Type B pancreatic cell (in vitro differentiated cells): ENCODE results near the gene BST1. TPM values are rescaled to one million over a fixed set of nuclear protein-coding genes. Genes with fewer than 3 reads are reported as not detected.

ENCODE experiments used
- DNase-seq: peaks from one replicate; pipeline ENCODE4 v3.0.0; 2021; ENCODE audit warnings: mixed read lengths; ENCODE audit not compliant: unreplicated experiment; ENCODE audit errors: extremely low spot score
- H3K27ac Mint-ChIP-seq: 2 replicates; pipeline ENCODE4 v1.8.0; 2021; ENCODE audit warnings: mild to moderate bottlenecking, mixed read lengths
- H3K27me3 Mint-ChIP-seq: 2 replicates; pipeline ENCODE4 v1.8.0; 2021; ENCODE audit warnings: mixed read lengths
- H3K36me3 Mint-ChIP-seq: 2 replicates; pipeline ENCODE4 v1.8.0; 2021; ENCODE audit warnings: mixed read lengths
- H3K4me1 Mint-ChIP-seq: one replicate; pipeline ENCODE4 v1.8.0; 2021; ENCODE audit warnings: mixed read lengths; ENCODE audit not compliant: unreplicated experiment
- H3K4me3 Mint-ChIP-seq: 2 replicates; pipeline ENCODE4 v1.8.0; 2021; ENCODE audit warnings: mild to moderate bottlenecking, mixed read lengths
- H3K9me3 Mint-ChIP-seq: 2 replicates; pipeline ENCODE4 v1.8.0; 2021; ENCODE audit warnings: mixed read lengths
- total RNA-seq: library from RNA; stranded (reverse); gene quantifications from 2 replicates; pipeline ENCODE4 v1.2.1, GENCODE V29; 2021; ENCODE audit warnings: low replicate concordance
- TF ChIP-seq, protein P1 (sequence below): fragments of 200-600 bp; sonication (generic); conservative IDR thresholded peaks from 2 replicates; pipeline ENCODE4 v1.5.0; 2021; ENCODE audit warnings: antibody characterized with exemption, mild to moderate bottlenecking

BST1 gene
- total RNA-seq, 1 donor from 2014 or later = 0.89 TPM

DNA sequence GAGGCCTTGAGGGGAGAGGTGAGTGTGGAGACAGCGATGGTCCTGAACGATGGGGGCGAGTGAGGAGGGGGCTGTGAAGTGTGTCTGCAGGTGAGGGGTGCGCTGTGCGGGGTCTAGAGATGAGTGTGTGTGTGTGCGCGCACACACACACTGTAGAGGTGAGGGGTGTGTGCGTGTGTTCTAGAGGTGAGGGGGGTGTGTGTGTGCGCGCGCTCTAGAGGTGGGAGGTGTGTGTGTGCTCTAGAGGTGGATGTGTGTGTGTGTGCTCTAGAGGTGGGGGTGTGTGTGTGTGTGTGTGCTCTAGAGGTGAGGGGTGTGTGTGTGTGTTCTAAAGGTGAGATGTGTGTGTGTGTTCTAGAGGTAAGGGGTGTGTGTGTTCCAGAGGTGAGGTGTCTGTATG, 574 bp downstream of the BST1 start:
- TF ChIP-seq, protein P1, sequence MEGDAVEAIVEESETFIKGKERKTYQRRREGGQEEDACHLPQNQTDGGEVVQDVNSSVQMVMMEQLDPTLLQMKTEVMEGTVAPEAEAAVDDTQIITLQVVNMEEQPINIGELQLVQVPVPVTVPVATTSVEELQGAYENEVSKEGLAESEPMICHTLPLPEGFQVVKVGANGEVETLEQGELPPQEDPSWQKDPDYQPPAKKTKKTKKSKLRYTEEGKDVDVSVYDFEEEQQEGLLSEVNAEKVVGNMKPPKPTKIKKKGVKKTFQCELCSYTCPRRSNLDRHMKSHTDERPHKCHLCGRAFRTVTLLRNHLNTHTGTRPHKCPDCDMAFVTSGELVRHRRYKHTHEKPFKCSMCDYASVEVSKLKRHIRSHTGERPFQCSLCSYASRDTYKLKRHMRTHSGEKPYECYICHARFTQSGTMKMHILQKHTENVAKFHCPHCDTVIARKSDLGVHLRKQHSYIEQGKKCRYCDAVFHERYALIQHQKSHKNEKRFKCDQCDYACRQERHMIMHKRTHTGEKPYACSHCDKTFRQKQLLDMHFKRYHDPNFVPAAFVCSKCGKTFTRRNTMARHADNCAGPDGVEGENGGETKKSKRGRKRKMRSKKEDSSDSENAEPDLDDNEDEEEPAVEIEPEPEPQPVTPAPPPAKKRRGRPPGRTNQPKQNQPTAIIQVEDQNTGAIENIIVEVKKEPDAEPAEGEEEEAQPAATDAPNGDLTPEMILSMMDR = no peak
- Mint-ChIP-seq H3K27ac (peak overlapping the region; percentile 11), H3K4me1 (peaks cover 14% of the 10 kb centered on the region), H3K9me3 (no peaks in the 10 kb centered on the region), H3K4me3 (peak overlapping the region; percentile 1), H3K27me3 (no peaks in the 10 kb centered on the region), H3K36me3 (no peaks in the 10 kb centered on the region)
- DNase-seq = no peak

DNA sequence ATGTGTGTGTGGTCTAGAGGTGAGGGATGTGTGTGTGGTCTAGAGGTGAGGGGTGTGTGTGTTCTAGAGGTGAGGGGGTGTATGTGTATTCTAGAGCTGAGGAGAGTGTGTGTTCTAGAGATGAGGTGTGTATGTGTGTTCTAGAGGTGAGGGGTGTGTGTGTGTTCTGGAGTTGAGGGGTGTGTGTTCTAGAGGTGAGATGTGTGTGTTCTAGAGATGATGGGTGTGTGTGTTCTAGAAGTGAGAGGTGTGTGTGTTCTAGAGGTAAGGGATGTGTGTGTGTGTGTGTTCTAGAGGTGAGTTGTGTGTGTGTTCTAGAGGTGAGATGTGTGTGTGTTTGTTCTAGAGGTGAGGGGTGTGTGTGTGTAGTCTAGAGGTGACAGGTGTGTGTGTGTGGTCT, 1.3 kb downstream of the BST1 start:
- Mint-ChIP-seq H3K4me3 (peak overlapping the region; percentile 1), H3K4me1 (peaks cover 14% of the 10 kb centered on the region), H3K27ac (peak overlapping the region; percentile 25), H3K27me3 (no peaks in the 10 kb centered on the region), H3K36me3 (no peaks in the 10 kb centered on the region), H3K9me3 (no peaks in the 10 kb centered on the region)
- no peak for DNase-seq
- TF ChIP-seq, protein P1 = no peak

DNA sequence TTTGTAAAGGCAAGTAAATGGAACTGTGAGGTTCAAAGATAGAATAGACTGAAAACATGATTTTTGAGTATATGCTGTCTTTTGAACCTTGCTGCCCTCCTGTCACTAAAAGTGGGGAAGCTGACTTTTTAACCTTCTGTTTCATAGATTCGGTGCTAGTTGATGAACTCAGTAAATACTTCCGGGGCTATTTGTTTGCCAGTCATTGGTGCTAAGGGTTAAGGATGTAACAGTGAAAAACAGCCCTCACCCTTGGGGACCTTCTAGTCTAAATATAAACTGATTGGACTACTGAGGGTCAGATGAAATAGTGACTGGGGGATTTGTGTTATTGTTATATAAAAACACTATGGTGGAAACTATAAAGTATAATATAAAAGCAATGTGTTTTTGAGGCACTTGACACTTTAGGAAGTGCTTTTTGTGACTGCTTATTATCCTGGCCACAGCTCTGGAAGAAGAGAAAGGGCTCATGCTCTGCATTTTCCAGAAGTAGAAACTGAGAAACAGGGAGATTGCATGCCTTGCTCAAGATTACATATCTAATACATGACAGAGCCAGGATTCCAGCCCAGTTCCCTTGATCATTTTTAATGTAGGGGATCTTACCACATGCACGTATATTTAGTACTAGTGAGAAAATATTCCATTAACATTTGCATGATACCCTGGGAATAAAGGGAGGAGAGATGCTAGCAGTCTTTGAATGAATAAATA, 3.9 kb downstream of the BST1 start:
- Mint-ChIP-seq H3K27me3 (no peaks in the 10 kb centered on the region), H3K27ac (no peak overlapping the region), H3K36me3 (no peaks in the 10 kb centered on the region), H3K4me1 (peaks cover 14% of the 10 kb centered on the region), H3K9me3 (no peaks in the 10 kb centered on the region), H3K4me3 (no peak overlapping the region)
- TF ChIP-seq, protein P1 = no peak
- no peak for DNase-seq

DNA sequence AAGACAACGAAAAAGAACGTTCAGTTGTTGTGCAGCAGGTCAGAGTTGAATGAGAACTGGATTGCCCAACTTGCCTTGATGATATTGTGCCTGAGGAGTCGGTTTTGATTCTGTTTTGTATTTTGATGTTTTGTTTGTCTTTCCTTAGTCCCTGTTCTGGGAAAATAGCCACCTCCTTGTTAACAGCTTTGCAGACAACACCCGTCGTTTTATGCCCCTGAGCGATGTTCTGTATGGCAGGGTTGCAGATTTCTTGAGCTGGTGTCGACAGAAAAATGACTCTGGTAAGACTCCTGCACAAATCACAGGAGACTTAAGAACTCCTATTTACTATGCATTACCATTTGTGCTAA, 4.5 kb downstream of the BST1 start:
- TF ChIP-seq, protein P1 = no peak
- H3K9me3 Mint-ChIP-seq = no peaks in the 10 kb centered on the region
- DNase-seq = no peak
- H3K27ac Mint-ChIP-seq = peak overlapping the region; percentile 11
- H3K4me1 Mint-ChIP-seq = peaks cover 14% of the 10 kb centered on the region
- H3K4me3 Mint-ChIP-seq = no peak overlapping the region
- no peaks in the 10 kb centered on the region for H3K27me3 Mint-ChIP-seq
- no peaks in the 10 kb centered on the region for H3K36me3 Mint-ChIP-seq

DNA sequence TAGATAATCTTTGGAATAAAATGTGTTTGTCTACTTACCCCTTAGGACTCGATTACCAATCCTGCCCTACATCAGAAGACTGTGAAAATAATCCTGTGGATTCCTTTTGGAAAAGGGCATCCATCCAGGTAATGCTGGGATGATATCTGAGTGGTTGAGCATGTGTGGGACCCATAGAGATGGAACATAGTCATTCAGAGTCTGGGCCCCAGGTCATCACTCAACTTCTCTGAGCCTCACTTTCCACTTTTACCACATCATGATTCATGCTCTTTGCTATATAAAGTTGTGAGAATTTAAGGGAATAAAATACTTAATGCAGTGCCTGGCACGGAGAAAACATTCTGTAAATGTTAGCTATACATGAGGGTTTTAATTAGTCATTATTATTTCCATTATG, 8.9 kb downstream of the BST1 start:
- peaks cover 11% of the 10 kb centered on the region for H3K4me1 Mint-ChIP-seq
- H3K9me3 Mint-ChIP-seq = no peaks in the 10 kb centered on the region
- no peak for DNase-seq
- no peaks in the 10 kb centered on the region for H3K36me3 Mint-ChIP-seq
- H3K4me3 Mint-ChIP-seq = no peak overlapping the region
- TF ChIP-seq, protein P1 = no peak
- H3K27me3 Mint-ChIP-seq = no peaks in the 10 kb centered on the region
- H3K27ac Mint-ChIP-seq = no peak overlapping the region
